PC-3 (cell line): ENCODE measurements around the gene WWP2. TPM values are rescaled to one million over a fixed set of nuclear protein-coding genes. Genes with fewer than 3 reads are reported as not detected.

Source experiments
- ATAC-seq: fragments of 200-7000 bp; cut with Tn5 transposase; 2 replicates; pipeline ENCODE4 v1.9.1; 2020; ENCODE audit warnings: mild to moderate bottlenecking, moderate library complexity
- BruUV-seq: library from RNA; stranded (reverse); fragments of 400-500 nt; replicated peaks from 2 replicates; lab custom pipeline; 2021; lab: Mats Ljungman, UMichigan
- CTCF ChIA-PET: fragments of 300-600 bp; sonication (Branson Sonifier 250); formaldehyde crosslinking; loops from one replicate; lab custom pipeline; 2022; ENCODE audit warnings: antibody characterized with exemption; lab: Charles Lee
- POLR2A ChIA-PET: fragments of 300-600 bp; sonication (Branson Sonifier 250); formaldehyde crosslinking; loops from one replicate; lab custom pipeline; 2022; ENCODE audit warnings: antibody characterized with exemption; ENCODE audit not compliant: unreplicated experiment; lab: Charles Lee
- DNase-seq: peaks from one replicate; pipeline ENCODE4 v3.0.0-alpha.2; 2015
- H2AFZ ChIP-seq: fragments of 300-600 bp; sonication (generic); 2 replicates; pipeline ENCODE4 v1.6.0; 2016; ENCODE audit warnings: antibody characterized with exemption, low read length
- H3F3A ChIP-seq: fragments of 300-600 bp; sonication (generic); one replicate; pipeline ENCODE4 v1.6.0; 2017; ENCODE audit warnings: antibody characterized with exemption, low read length, control low read depth, mild to moderate bottlenecking; ENCODE audit not compliant: unreplicated experiment
- H3K27ac ChIP-seq: fragments of 300-600 bp; sonication (generic); 2 replicates; pipeline ENCODE4 v1.5.1; 2016; ENCODE audit warnings: mild to moderate bottlenecking, low read length
- H3K27me3 ChIP-seq: fragments of 300-600 bp; sonication (generic); 2 replicates; pipeline ENCODE4 v1.6.1; 2016; ENCODE audit warnings: low read length, mixed read lengths
- H3K36me3 ChIP-seq: fragments of 300-600 bp; sonication (generic); 2 replicates; pipeline ENCODE4 v1.6.1; 2016; ENCODE audit warnings: low read depth, mixed run types, low read length, mixed read lengths
- H3K4me1 ChIP-seq: fragments of 300-600 bp; sonication (generic); 2 replicates; pipeline ENCODE4 v1.5.1; 2016; ENCODE audit warnings: low read length; ENCODE audit not compliant: insufficient read depth
- H3K4me2 ChIP-seq: fragments of 300-600 bp; sonication (generic); 2 replicates; pipeline ENCODE4 v1.6.0; 2016; ENCODE audit warnings: low read length
- H3K4me3 ChIP-seq: fragments of 300-600 bp; sonication (generic); 2 replicates; pipeline ENCODE4 v1.5.1; 2016; ENCODE audit warnings: mild to moderate bottlenecking, low read length, mixed read lengths
- H3K79me2 ChIP-seq: fragments of 300-600 bp; sonication (generic); 2 replicates; pipeline ENCODE4 v1.6.1; 2017; ENCODE audit warnings: low read length, mixed read lengths
- H3K9ac ChIP-seq: fragments of 300-600 bp; sonication (generic); 2 replicates; pipeline ENCODE4 v1.6.0; 2016; ENCODE audit warnings: mild to moderate bottlenecking, low read length
- H3K9me2 ChIP-seq: fragments of 300-600 bp; sonication (generic); replicated peaks from 2 replicates; pipeline ENCODE4 v1.6.1; 2016; ENCODE audit warnings: mixed run types, low read length, mixed read lengths
- H3K9me3 ChIP-seq: fragments of 300-600 bp; sonication (generic); 2 replicates; pipeline ENCODE4 v1.6.1; 2016; ENCODE audit warnings: low read length, mixed read lengths
- H4K20me1 ChIP-seq: fragments of 300-600 bp; sonication (generic); 2 replicates; pipeline ENCODE4 v1.6.1; 2016; ENCODE audit warnings: low read length, mixed read lengths
- EZH2 ChIP-seq: fragments of 300-600 bp; sonication (generic); IDR thresholded peaks from one replicate; pipeline ENCODE4 v1.6.1; 2017; ENCODE audit warnings: antibody characterized with exemption, mild to moderate bottlenecking, low read length; ENCODE audit not compliant: unreplicated experiment
- EZH2phosphoT487 ChIP-seq: fragments of 300-600 bp; sonication (generic); IDR thresholded peaks from 2 replicates; pipeline ENCODE4 v1.6.1; 2018; ENCODE audit warnings: mild to moderate bottlenecking, antibody characterized with exemption, low read length, borderline replicate concordance
- intact Hi-C: fragments of 100-400 bp; cut with micrococcal nuclease; formaldehyde crosslinking; loops from 2 replicates; pipeline ENCODE4 v1.9.0; 2023
- total RNA-seq: library from RNA; depleted of rRNA; stranded (reverse); fragments of >200 nt; gene quantifications from 2 replicates; pipeline ENCODE4 v1.2.3, GENCODE V29; 2014
- TF ChIP-seq, protein P1 (sequence below): fragments of 300-600 bp; sonication (generic); conservative IDR thresholded peaks from 2 replicates; pipeline ENCODE4 v1.5.1; 2017; ENCODE audit warnings: antibody characterized with exemption, low read depth, mild to moderate bottlenecking, low read length

WWP2 gene
- total RNA-seq, 1 experiment from 2014 or later = 15.8 TPM

DNA sequence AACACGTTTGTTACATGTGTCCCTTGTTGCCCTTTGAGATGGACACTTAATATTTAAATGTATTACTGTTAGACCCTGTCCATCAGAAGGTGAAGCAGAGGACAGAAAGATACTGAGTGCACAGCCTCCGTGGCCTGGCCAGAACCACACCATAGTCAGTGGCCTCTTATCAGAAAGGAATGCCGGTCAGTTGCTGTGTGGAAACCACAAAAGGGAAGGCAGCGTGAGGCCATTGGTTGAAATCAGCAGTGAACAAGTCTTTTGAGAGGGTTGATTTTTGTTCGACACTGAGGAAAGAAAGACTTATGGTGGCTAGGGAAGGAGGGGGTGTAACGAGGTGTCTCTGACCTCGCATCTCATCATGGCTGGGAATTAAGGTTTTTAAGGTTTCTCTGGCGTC, 103.6 kb downstream of the WWP2 start:
- no peaks in the 10 kb centered on the region for H3F3A ChIP-seq
- no peaks in the 10 kb centered on the region for H4K20me1 ChIP-seq
- H3K4me2 ChIP-seq = no peak overlapping the region
- TF ChIP-seq EZH2 (no peak), EZH2phosphoT487 (no peak)
- TF ChIP-seq, protein P1, sequence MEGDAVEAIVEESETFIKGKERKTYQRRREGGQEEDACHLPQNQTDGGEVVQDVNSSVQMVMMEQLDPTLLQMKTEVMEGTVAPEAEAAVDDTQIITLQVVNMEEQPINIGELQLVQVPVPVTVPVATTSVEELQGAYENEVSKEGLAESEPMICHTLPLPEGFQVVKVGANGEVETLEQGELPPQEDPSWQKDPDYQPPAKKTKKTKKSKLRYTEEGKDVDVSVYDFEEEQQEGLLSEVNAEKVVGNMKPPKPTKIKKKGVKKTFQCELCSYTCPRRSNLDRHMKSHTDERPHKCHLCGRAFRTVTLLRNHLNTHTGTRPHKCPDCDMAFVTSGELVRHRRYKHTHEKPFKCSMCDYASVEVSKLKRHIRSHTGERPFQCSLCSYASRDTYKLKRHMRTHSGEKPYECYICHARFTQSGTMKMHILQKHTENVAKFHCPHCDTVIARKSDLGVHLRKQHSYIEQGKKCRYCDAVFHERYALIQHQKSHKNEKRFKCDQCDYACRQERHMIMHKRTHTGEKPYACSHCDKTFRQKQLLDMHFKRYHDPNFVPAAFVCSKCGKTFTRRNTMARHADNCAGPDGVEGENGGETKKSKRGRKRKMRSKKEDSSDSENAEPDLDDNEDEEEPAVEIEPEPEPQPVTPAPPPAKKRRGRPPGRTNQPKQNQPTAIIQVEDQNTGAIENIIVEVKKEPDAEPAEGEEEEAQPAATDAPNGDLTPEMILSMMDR = no peak
- no peaks in the 10 kb centered on the region for H3K4me1 ChIP-seq
- no peak for ATAC-seq
- intact Hi-C loops = no loop called here
- no peak for DNase-seq
- no peaks in the 10 kb centered on the region for H3K9me3 ChIP-seq
- no peaks in the 10 kb centered on the region for H3K9me2 ChIP-seq
- no peak overlapping the region for H3K9ac ChIP-seq
- H3K36me3 ChIP-seq = no peaks in the 10 kb centered on the region
- BruUV-seq = no TSS peak
- no peak overlapping the region for H2AFZ ChIP-seq
- H3K4me3 ChIP-seq = no peak overlapping the region
- H3K27ac ChIP-seq = no peak overlapping the region
- POLR2A ChIA-PET = no interaction called here
- no peaks in the 10 kb centered on the region for H3K79me2 ChIP-seq
- CTCF ChIA-PET = no interaction called here
- H3K27me3 ChIP-seq = no peaks in the 10 kb centered on the region

DNA sequence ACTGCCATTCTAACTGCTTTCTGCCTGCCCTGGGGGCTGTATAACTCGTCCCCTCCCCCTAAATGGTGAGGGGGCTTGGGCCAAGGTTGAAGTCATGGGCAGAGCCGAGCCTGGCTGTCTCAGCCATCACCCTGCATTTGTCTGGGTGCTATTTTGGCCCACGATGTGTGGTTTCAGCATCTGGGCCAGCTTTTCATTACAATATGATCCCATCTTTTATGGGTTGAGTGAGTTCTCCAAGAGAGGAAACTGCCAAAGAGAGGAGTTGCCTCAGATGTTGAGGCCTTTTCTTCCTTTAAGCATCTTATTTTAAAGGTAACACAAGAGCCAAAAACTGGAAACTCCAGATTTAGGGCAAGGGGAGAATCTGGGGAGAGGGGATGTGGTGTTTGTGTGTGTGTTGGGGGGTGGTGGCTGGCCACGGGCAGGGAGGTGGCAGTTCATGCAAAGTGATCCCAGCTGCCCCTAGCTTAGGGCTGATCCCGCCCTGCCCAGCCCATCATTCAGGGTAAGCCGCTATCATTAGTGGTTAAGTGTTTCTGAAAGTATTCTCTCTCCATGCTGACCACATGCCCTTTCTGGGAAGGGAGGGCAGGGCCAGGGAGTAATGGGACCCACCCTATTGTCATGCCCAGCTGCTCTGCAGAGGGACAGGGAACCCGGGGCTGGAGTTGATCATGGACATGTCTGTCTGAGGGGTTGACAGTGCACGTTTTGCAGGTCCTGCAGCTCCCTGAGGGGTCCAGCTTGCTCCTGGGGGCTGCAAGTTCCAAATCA, 105.8 kb downstream of the WWP2 start:
- H3K79me2 ChIP-seq = no peaks in the 10 kb centered on the region
- DNase-seq = no peak
- H3K36me3 ChIP-seq = no peaks in the 10 kb centered on the region
- no TSS peak for BruUV-seq
- intact Hi-C loops = no loop called here
- no peak for ATAC-seq
- no peaks in the 10 kb centered on the region for H3K9me2 ChIP-seq
- no peaks in the 10 kb centered on the region for H3K4me1 ChIP-seq
- no peak overlapping the region for H2AFZ ChIP-seq
- H3K9ac ChIP-seq = no peak overlapping the region
- H3K4me2 ChIP-seq = no peak overlapping the region
- POLR2A ChIA-PET = no interaction called here
- H3K27me3 ChIP-seq = no peaks in the 10 kb centered on the region
- CTCF ChIA-PET = no interaction called here
- no peaks in the 10 kb centered on the region for H3K9me3 ChIP-seq
- TF ChIP-seq, protein P1 = no peak
- TF ChIP-seq EZH2 (no peak), EZH2phosphoT487 (no peak)
- no peaks in the 10 kb centered on the region for H3F3A ChIP-seq
- H3K4me3 ChIP-seq = no peak overlapping the region
- H4K20me1 ChIP-seq = no peaks in the 10 kb centered on the region
- H3K27ac ChIP-seq = no peak overlapping the region

DNA sequence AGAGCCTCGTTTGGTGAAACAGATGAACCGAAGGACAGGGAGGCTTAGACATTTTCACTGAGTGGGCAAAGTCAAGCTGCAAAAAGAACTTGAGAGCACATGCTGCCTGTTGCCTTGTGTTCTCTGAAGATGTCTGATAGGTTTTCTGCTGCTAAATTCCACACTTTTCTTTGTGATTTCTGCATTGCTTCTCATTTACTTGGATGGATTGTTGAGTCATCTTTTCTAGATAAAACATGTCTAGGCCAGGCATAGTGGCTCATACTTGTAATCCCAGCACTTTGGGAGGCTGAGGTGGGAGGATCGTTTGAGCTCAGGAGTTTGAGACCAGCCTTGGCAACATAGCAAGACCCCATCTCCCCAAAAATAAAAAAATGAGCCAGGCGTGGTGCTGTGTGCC, 108.6 kb downstream of the WWP2 start:
- no TSS peak for BruUV-seq
- no peak overlapping the region for H3K27ac ChIP-seq
- no peaks in the 10 kb centered on the region for H3K79me2 ChIP-seq
- H3K4me3 ChIP-seq = no peak overlapping the region
- ChIA-PET CTCF (no interaction called here), POLR2A (no interaction called here)
- no peaks in the 10 kb centered on the region for H4K20me1 ChIP-seq
- intact Hi-C loops = no loop called here
- no peak overlapping the region for H2AFZ ChIP-seq
- no peak overlapping the region for H3K4me2 ChIP-seq
- H3K4me1 ChIP-seq = no peaks in the 10 kb centered on the region
- H3K36me3 ChIP-seq = no peaks in the 10 kb centered on the region
- no peak overlapping the region for H3K9ac ChIP-seq
- DNase-seq = no peak
- no peaks in the 10 kb centered on the region for H3K27me3 ChIP-seq
- no peaks in the 10 kb centered on the region for H3F3A ChIP-seq
- TF ChIP-seq EZH2 = no peak
- TF ChIP-seq, protein P1 = no peak
- TF ChIP-seq EZH2phosphoT487 = no peak
- no peaks in the 10 kb centered on the region for H3K9me2 ChIP-seq
- no peak for ATAC-seq
- H3K9me3 ChIP-seq = no peaks in the 10 kb centered on the region
